ENCODE results near the gene ATOH8. TPM values are rescaled to one million over a fixed set of nuclear protein-coding genes. Genes with fewer than 3 reads are reported as not detected.

ATOH8 gene
- polyA plus RNA-seq, 1 donor (not counting 4 experiments of a cell fraction or from before 2014, with no cell fraction given): not detected

DNA sequence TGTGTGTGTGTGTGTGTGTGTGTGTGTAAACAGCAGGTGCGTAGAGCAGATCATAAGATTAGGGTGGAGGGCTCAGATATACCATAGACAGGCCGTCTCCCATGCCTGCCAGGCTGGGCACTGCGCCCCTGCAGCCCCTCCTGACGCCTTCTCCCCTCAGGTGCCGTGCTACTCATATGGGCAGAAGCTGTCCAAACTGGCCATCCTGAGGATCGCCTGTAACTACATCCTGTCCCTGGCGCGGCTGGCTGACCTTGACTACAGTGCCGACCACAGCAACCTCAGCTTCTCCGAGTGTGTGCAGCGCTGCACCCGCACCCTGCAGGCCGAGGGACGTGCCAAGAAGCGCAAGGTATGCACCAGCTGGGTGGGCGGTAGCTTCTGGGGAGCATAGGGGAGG lies 10.0 kb downstream of the ATOH8 start:
- Histone ChIP-seq H3K79me2 (ENCODE audit: control insufficient read depth, insufficient read depth, low read length) (no peaks in the 10 kb centered on the region), H3K4me1 (ENCODE audit: control insufficient read depth, extremely low read depth, insufficient read depth, low read length) (no peaks in the 10 kb centered on the region), H3K4me2 (ENCODE audit: control insufficient read depth, extremely low read depth, insufficient read depth, low read depth, low read length) (no peak overlapping the region), H2AFZ (ENCODE audit: control insufficient read depth, low read length) (no peak overlapping the region), H4K20me1 (ENCODE audit: control insufficient read depth, extremely low read depth, insufficient read depth, low read length) (no peaks in the 10 kb centered on the region), H3K9me3 (ENCODE audit: control insufficient read depth, low read depth, low read length) (no peaks in the 10 kb centered on the region), H3K4me3 (ENCODE audit: control insufficient read depth in 2 of 3, extremely low read depth in 1 of 3, insufficient read depth in 2 of 3, low read depth in 1 of 3, low read length in 3 of 3) (no peak overlapping the region), H3K27ac (ENCODE audit: control insufficient read depth, insufficient read depth, low read length) (no peak overlapping the region), H3K9me1 (ENCODE audit: control insufficient read depth, extremely low read depth, insufficient read depth, low read length) (no peaks in the 10 kb centered on the region), H3K9ac (ENCODE audit: control insufficient read depth, extremely low read depth, insufficient read depth, low read length) (no peak overlapping the region), H3K36me3 (ENCODE audit: control insufficient read depth in 2 of 2, extremely low read depth in 1 of 2, insufficient read depth in 2 of 2, low read length in 2 of 2) (no peaks in the 10 kb centered on the region), H3K27me3 (ENCODE audit: control insufficient read depth, extremely low read depth, insufficient read depth, low read length) (peaks cover 73% of the 10 kb centered on the region)
- dilution Hi-C loops (cut with MboI; ENCODE audit: extremely low pct_ligation_motif_present, low sequenced_read_pairs): no loop called here
- TF ChIP-seq, protein P1, sequence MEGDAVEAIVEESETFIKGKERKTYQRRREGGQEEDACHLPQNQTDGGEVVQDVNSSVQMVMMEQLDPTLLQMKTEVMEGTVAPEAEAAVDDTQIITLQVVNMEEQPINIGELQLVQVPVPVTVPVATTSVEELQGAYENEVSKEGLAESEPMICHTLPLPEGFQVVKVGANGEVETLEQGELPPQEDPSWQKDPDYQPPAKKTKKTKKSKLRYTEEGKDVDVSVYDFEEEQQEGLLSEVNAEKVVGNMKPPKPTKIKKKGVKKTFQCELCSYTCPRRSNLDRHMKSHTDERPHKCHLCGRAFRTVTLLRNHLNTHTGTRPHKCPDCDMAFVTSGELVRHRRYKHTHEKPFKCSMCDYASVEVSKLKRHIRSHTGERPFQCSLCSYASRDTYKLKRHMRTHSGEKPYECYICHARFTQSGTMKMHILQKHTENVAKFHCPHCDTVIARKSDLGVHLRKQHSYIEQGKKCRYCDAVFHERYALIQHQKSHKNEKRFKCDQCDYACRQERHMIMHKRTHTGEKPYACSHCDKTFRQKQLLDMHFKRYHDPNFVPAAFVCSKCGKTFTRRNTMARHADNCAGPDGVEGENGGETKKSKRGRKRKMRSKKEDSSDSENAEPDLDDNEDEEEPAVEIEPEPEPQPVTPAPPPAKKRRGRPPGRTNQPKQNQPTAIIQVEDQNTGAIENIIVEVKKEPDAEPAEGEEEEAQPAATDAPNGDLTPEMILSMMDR (optimal IDR thresholded peaks at IDR 0.05 in 1 of 3, IDR thresholded peaks at IDR 0.05 in 1 of 3, conservative IDR thresholded peaks at IDR 0.05 in 1 of 3; ENCODE audit: extremely low read depth in 1 of 3, insufficient read depth in 2 of 3, low read length in 3 of 3): no peak
- no peak for TF ChIP-seq EZH2 (IDR thresholded peaks at IDR 0.05; ENCODE audit: low read length)
- DNase-seq (ENCODE audit: low read depth, low spot score) (no peak), FAIRE-seq (no peak)

DNA sequence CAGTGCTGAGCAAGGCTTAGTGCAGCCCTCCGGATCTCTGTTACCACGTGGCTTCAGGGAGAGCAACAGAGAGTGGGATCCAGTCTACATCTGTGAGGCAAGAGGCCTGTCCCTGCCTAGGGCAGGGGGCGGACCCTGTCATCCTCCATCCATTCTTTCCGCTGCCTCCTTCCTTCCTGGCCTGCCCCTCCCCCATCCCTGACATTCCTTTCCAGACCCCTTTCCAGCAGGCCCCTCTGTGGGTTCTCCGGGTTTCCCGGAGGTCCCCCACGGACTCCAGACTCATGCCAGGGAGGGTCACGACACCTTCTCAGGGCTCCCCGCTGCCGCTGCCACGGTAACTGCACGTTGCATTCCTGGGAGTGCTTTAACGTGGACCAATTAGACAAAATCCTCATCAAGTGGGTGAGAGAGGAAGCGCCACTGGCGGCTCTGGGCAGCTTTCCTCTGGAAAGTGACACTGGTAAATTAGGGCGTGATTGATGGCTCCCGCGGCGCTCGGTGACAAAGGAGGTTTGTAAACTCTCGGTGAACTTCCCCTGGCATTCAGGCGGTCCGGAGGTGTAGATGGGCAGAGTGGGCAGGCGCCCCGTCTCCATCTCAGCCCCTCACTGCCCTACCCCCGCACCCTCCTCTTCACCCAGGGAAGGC lies 11.4 kb downstream of the ATOH8 start:
- no peak overlapping the region for H3K27ac ChIP-seq (ENCODE audit: control insufficient read depth, insufficient read depth, low read length)
- H4K20me1 ChIP-seq (ENCODE audit: control insufficient read depth, extremely low read depth, insufficient read depth, low read length): no peaks in the 10 kb centered on the region
- dilution Hi-C loops (cut with MboI; ENCODE audit: extremely low pct_ligation_motif_present, low sequenced_read_pairs): no loop called here
- H3K27me3 ChIP-seq (ENCODE audit: control insufficient read depth, extremely low read depth, insufficient read depth, low read length): peaks cover 78% of the 10 kb centered on the region
- H3K36me3 ChIP-seq (ENCODE audit: control insufficient read depth in 2 of 2, extremely low read depth in 1 of 2, insufficient read depth in 2 of 2, low read length in 2 of 2): no peaks in the 10 kb centered on the region
- no peak overlapping the region for H3K9ac ChIP-seq (ENCODE audit: control insufficient read depth, extremely low read depth, insufficient read depth, low read length)
- DNase-seq (ENCODE audit: low read depth, low spot score) (no peak), FAIRE-seq (no peak)
- no peaks in the 10 kb centered on the region for H3K4me1 ChIP-seq (ENCODE audit: control insufficient read depth, extremely low read depth, insufficient read depth, low read length)
- no peak overlapping the region for H3K4me3 ChIP-seq (ENCODE audit: control insufficient read depth in 2 of 3, extremely low read depth in 1 of 3, insufficient read depth in 2 of 3, low read depth in 1 of 3, low read length in 3 of 3)
- H3K4me2 ChIP-seq (ENCODE audit: control insufficient read depth, extremely low read depth, insufficient read depth, low read depth, low read length): no peak overlapping the region
- no peaks in the 10 kb centered on the region for H3K9me3 ChIP-seq (ENCODE audit: control insufficient read depth, low read depth, low read length)
- no peak overlapping the region for H2AFZ ChIP-seq (ENCODE audit: control insufficient read depth, low read length)
- H3K9me1 ChIP-seq (ENCODE audit: control insufficient read depth, extremely low read depth, insufficient read depth, low read length): no peaks in the 10 kb centered on the region
- no peak for TF ChIP-seq EZH2 (IDR thresholded peaks at IDR 0.05; ENCODE audit: low read length)
- TF ChIP-seq, protein P1 (optimal IDR thresholded peaks at IDR 0.05 in 1 of 3, IDR thresholded peaks at IDR 0.05 in 1 of 3, conservative IDR thresholded peaks at IDR 0.05 in 1 of 3; ENCODE audit: extremely low read depth in 1 of 3, insufficient read depth in 2 of 3, low read length in 3 of 3): no peak
- no peaks in the 10 kb centered on the region for H3K79me2 ChIP-seq (ENCODE audit: control insufficient read depth, insufficient read depth, low read length)
